ENCODE data around the gene DIS3. TPM values are rescaled to one million over a fixed set of nuclear protein-coding genes. Genes with fewer than 3 reads are reported as not detected.
"Not testable (repeated sequence)": the region's sequence is repeated elsewhere in the genome, so short reads cannot be mapped to it uniquely, and the experiment has no call there.

DIS3 gene
- total RNA-seq, 1 experiment from 2014 or later: 18.4 TPM

GRCh38 chr13:72757792-72758535, 23.7 kb downstream of the DIS3 start:
- in situ Hi-C loops (cut with HindIII; ENCODE audit: low pct_unique_long_range_greater_than_20kb, low sequenced_read_pairs): no loop called here
- DNase-seq (ENCODE audit: low read depth): no peak

DNA sequence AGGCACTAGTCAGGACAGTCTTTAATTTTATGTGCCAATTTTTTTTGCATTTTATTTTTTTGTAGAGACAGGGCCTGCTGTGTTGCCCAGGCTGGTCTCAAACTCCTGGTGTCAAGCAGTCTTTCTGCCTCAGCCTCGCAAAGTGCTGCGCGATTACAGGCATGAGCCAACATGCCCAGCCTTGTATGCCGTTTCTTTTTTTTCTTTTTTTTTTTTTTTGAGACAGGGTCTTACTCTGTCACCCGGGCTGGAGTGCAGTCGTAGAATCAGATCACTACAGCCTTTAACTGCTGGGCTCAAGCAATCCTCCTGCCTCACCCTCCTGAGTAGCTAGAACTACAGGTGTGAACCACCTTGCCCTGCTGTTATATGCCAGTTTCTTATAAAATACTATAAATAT, 27.6 kb downstream of the DIS3 start:
- in situ Hi-C loops (cut with HindIII; ENCODE audit: low pct_unique_long_range_greater_than_20kb, low sequenced_read_pairs): no loop called here

GRCh38 chr13:72751220-72751619, 30.5 kb downstream of the DIS3 start:
- DNase-seq (ENCODE audit: low read depth): no peak
- in situ Hi-C loops (cut with HindIII; ENCODE audit: low pct_unique_long_range_greater_than_20kb, low sequenced_read_pairs): no loop called here

More for the DNA sequence above, 27.6 kb downstream of the DIS3 start:
- DNase-seq (ENCODE audit: low read depth): no peak

GRCh38 chr13:72745260-72745659, 36.4 kb downstream of the DIS3 start:
- in situ Hi-C loops (cut with HindIII; ENCODE audit: low pct_unique_long_range_greater_than_20kb, low sequenced_read_pairs): no loop called here
- DNase-seq (ENCODE audit: low read depth): no peak

DNA sequence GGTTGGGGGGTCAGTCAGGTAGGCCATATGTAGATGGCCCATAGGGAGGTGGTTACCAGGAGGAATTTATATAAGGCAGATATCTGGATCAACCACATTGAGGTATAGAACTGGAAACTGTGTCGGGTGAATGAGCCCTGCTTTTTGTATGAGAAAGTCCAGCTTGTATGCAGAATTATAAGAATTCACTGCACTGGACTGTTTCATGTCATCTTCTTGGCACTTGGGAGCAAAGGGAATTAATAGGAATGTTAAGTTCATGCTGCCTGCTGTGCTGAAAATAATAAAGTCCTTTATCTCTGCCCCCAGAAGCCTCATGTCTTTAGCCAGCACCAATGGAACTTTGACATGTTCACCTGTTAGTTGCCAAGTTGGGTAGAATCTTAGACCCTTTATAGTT, 41.7 kb downstream of the DIS3 start:
- in situ Hi-C loops (cut with HindIII; ENCODE audit: low pct_unique_long_range_greater_than_20kb, low sequenced_read_pairs): no loop called here
- DNase-seq (ENCODE audit: low read depth): no peak

DNA sequence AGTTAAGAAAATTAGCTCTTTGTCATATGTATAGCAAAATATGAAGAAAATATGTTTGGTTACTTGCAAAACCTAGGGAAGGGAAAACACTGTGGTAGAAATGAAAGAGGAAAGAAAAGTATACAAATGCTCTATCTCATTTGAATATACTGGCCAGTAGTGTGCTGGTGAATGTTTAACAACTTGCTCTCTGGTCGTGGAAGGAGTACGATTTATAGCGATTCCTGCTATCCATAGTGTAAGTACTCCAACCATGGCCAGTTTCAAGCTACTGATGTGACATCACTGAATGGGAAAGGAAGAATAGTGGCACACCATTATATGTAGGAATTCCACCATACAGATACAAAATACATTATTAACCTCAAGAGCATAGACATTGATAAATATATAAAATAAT, 44.7 kb downstream of the DIS3 start:
- in situ Hi-C loops (cut with HindIII; ENCODE audit: low pct_unique_long_range_greater_than_20kb, low sequenced_read_pairs): no loop called here
- DNase-seq (ENCODE audit: low read depth): peak; percentile 13

DNA sequence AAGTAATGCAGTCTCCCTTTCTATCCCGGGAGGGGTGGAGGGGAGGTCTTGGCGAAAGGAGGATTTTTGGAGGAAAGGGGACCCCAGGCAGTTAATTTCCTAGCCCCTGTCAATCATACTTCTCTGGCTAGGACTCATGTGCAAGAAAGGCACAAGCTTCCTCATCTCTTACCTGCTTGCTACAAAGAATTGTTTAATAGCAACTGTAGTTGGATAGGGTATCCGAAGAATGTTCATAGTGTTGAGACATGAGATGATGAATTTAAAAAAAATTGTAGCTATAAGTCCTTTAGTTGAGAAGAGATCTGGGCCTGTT, 53.5 kb downstream of the DIS3 start:
- no peak for DNase-seq (ENCODE audit: low read depth)
- in situ Hi-C loops (cut with HindIII; ENCODE audit: low pct_unique_long_range_greater_than_20kb, low sequenced_read_pairs): no loop called here

GRCh38 chr13:72727417-72728289, 54.0 kb downstream of the DIS3 start, which contains the start of the genes BORA and MZT1:
BORA (plus strand) TSS chr13:72727923; CDS start chr13:72728941, 1,018 bp downstream.
MZT1 (minus strand) TSS chr13:72727629; CDS start chr13:72727602, 27 bp downstream.
- DNase-seq (ENCODE audit: low read depth): peak; percentile 98
- in situ Hi-C loops (cut with HindIII; ENCODE audit: low pct_unique_long_range_greater_than_20kb, low sequenced_read_pairs): no loop called here

GRCh38 chr13:72726726-72727416, 54.8 kb downstream of the DIS3 start:
- no peak for DNase-seq (ENCODE audit: low read depth)
- in situ Hi-C loops (cut with HindIII; ENCODE audit: low pct_unique_long_range_greater_than_20kb, low sequenced_read_pairs): no loop called here

DNA sequence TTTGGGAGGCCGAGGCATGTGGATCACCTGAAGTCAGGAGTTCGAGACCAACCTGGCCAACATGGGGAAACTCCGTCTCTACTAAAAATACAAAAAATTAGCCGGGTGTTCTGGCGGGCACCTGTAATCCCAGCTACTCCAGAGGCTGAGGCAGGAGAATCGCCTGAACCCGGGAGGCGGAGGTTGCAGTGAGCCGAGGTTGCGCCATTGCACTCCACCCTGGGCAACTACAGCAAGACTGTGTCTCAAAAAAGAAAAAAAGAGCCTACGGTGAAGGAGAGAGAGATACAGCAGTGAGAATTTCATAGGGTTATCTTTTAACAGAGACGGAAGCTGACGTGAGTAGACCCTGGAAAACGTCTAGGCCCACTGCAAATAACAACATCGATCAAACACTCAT, 55.5 kb downstream of the DIS3 start:
- DNase-seq (ENCODE audit: low read depth); in situ Hi-C loops (cut with HindIII; ENCODE audit: low pct_unique_long_range_greater_than_20kb, low sequenced_read_pairs): not testable (repeated sequence)

- peak; percentile 12 for DNase-seq (ENCODE audit: low read depth)
- in situ Hi-C loops (cut with HindIII; ENCODE audit: low pct_unique_long_range_greater_than_20kb, low sequenced_read_pairs): no loop called here
Observed at GRCh38 chr13:72716776-72717175, 64.9 kb downstream of the DIS3 start.

Other genes starting within 250 kb of the DIS3 start
- 29.8 and 39.4 TPM in 2 replicates for gene MZT1, start 54.3 kb downstream of the DIS3 start, total RNA-seq (2014; rRNA removed; shearing (Covaris generic); ENCODE audit: low replicate concordance)
- gene BORA, start 54.0 kb downstream of the DIS3 start, total RNA-seq (2014; rRNA removed; shearing (Covaris generic); ENCODE audit: low replicate concordance): 13.0 and 14.0 TPM in 2 replicates
- gene PIBF1, start 233 bp upstream of the DIS3 start, total RNA-seq (2014; rRNA removed; shearing (Covaris generic); ENCODE audit: low replicate concordance): 5.5 and 9.9 TPM in 2 replicates

All from Caki2 (cell line).